ENCODE measurements around the gene AHCYL2.
"Not testable (repeated sequence)": the region's sequence is repeated elsewhere in the genome, so short reads cannot be mapped to it uniquely, and the experiment has no call there.

Gene AHCYL2

GRCh38 chr7:129245533-129245932, 20.7 kb downstream of the AHCYL2 start:
- no peak for DNase-seq

GRCh38 chr7:129247087-129247486, 22.3 kb downstream of the AHCYL2 start:
- DNase-seq: no peak

DNA sequence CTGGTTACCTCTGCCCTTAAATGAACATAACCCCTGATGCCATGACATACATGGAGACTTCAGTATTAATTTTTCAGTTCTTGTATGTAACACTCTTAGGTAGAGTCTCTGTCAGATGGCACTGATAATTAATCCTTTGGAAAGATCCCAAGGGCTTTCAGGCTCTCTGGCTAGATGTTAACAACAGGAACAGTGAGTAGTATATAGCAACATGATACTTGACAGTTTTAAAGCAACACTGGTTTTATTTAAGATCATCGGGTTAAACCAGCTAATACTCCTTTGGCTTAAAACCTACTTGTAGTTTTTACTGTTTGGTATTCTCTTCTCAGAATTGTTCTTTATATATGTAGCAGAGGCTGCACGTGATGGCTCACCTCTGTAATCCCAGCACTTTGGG, 27.3 kb downstream of the AHCYL2 start:
- no peak for DNase-seq

DNA sequence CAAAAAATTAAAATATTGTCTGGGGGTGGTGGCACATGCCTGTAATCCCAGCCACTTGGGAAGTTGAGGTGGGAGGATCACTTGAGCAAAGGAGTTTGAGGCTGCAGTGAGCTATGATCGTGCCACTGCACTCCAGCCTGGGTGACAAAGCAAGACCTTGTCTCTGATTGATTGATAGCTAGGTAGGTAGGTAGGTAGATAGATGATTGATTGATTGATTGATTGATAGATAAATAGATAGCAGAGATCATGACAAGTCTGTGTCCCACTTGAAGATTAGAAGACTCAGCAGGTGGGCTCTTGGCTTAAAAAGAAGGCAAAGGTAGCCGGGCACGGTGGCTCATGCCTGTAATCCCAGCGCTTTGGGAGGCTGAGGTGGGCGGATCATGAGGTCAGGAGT, 27.8 kb downstream of the AHCYL2 start:
- not testable (repeated sequence) for DNase-seq

DNA sequence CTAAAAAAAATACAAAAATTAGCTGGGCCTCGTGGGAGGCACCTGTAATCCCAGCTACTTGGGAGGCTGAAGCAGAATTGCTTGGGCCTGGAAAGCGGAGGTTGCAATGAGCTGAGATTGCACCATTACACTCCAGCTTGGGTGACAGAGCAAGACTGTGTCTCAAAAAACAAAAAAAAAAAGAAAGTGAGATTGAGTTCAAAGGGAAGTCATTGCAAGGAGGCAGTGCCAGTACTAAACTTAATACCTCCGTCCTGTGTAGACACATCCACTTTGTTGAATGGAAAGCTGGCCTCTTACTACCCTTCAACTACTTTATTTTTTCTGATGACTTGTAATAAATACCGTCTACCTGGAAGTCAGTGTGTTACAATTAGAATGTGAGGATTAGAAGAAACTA, 31.0 kb downstream of the AHCYL2 start:
- no peak for DNase-seq

- DNase-seq: no peak
Measured at GRCh38 chr7:129256221-129256620, 31.4 kb downstream of the AHCYL2 start.

DNA sequence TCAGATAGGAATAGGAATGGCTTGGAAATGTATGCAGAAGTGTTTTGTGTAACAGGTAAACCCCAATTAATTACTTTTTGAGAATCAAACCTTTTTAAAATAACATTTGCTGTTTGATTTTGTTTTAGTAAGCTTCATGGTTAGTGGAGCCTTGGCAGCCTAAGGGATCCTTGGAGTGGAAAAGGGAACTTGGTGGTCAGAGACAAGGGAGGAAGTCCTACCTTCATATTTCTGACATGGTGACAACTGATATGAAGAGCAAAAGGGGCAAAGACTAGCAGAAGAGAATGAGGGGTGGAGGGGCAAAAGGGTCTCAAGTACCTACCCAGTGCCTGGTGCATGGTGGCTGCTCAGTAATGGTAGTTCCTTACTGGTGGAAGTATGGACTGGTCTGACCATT, 32.3 kb downstream of the AHCYL2 start:
- DNase-seq: no peak

DNA sequence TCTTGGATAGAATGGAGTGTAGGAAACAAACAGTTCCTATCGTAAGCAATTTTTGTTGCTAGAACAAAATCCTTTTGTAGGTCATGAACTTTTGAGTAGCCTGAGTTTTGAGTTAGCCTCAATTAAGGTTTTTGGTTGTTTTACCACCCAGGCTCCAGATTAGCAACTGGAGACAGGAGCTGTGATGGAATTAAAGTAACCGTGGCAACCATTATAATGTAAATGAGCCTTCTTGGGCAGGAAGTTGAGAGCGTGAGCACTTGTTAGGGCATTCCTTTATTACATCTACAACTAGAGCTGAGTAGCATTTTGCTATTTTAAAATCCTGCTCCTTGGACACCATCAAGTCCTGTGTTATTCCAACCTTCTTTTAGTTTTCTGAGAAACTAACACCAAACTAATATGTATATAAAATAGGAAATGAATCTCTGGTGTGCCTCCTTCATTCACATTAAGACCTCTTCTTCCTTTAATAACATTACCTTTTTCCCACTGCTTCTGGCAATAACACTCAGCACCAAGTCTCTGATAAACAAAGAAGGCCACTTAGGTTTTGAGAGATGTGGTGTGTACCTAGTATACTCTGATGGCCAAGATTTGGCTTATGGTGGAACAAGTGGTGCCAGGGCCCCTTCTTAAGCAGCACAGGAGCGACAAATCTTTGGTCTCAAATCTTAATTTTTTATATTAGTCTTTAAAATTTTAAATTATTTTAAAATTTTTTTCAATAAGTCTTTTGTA, 34.0 kb downstream of the AHCYL2 start:
- no peak for DNase-seq

- no peak for DNase-seq
Measured at GRCh38 chr7:129262324-129262723, 37.5 kb downstream of the AHCYL2 start.

- no peak for DNase-seq
Measured at GRCh38 chr7:129263168-129263567, 38.3 kb downstream of the AHCYL2 start.

- no peak for DNase-seq
Measured at GRCh38 chr7:129264534-129264933, 39.7 kb downstream of the AHCYL2 start.

DNA sequence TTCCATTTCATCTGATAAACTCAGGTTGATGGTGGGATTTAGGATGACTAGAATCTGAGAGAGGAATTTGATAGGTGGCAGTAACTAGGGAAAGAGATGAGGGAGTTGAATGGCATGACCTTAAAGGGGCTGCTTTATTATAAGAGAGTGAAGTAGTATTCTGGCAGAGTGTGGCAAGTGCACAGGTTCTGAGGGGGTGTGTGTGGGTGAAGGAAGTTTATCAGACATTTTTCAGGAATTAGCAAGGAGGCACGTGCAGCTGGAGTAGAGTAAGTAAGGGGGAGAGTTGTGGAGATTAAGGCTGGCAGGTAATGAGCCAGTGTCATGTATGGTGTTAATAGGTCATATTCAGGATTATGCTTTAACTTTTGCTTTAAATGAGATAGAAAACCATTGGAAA, 40.5 kb downstream of the AHCYL2 start:
- DNase-seq: no peak

GRCh38 chr7:129266181-129266580, 41.4 kb downstream of the AHCYL2 start:
- DNase-seq: no peak

GRCh38 chr7:129270077-129270476, 45.2 kb downstream of the AHCYL2 start:
- DNase-seq: no peak

- DNase-seq: peak; percentile 59 to 69
Measured at GRCh38 chr7:129271500-129272355, 46.9 kb downstream of the AHCYL2 start.

GRCh38 chr7:129273936-129274335, 49.1 kb downstream of the AHCYL2 start:
- DNase-seq: no peak

DNA sequence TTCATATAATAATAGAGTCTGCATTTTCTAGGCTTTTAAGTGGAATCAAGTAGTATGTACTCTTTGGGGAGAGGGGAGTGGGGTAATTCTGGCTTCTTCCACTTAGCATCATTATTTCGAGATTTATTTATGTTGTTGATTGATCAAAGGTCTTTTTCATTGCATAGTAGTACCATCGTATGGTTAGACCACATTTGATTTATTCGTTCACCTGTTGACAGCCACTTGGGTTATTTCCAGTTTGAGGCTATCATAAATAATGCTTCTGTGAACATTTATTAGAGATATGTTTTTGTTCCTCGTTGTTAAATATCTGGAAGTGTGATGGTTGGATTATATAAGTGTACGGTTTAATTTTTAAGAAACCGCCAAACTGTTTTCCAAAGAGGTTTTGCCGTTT, 52.8 kb downstream of the AHCYL2 start:
- DNase-seq: no peak

DNA sequence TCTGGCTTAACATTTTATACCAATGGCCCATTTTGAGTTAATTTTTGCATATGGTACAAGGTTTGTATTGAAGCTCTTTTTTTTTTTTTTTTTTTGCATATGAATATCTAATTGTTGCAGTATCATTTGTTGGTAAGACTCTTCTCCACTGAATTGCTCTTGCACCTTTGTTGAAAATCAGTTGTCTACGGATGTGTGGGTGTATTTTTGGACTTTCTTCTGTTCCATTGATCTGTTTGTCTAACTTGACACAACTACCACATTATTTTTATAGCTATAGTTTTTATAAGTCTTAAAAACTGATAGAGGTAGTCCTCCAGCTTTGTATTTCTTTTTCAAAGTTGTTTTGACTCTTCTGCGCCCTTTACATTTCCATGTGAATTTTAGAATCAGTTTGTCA, 53.9 kb downstream of the AHCYL2 start:
- no peak for DNase-seq

- DNase-seq: no peak
Measured at GRCh38 chr7:129279757-129280156, 54.9 kb downstream of the AHCYL2 start.

- no peak for DNase-seq
Measured at GRCh38 chr7:129281163-129281562, 56.3 kb downstream of the AHCYL2 start.

DNA sequence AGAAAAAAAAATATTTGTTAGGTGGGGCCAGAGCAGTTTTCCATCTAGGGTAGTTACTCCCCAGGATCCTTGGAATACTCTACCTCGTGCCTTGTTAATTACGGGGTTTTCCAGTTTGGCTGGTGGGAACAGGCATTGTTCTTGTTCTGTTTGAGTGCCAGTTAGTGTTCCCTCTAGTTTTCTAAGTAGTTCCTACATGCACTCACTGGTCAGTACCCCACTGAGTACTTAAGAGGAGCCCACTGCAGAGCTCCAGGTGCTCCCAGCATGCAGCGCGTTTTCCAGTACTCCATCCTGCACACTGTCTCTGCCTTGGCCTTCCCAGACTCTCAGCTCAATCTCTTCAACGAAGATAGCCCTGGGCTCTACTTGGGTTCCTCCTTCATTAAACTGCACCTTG, 58.0 kb downstream of the AHCYL2 start:
- no peak for DNase-seq

DNA sequence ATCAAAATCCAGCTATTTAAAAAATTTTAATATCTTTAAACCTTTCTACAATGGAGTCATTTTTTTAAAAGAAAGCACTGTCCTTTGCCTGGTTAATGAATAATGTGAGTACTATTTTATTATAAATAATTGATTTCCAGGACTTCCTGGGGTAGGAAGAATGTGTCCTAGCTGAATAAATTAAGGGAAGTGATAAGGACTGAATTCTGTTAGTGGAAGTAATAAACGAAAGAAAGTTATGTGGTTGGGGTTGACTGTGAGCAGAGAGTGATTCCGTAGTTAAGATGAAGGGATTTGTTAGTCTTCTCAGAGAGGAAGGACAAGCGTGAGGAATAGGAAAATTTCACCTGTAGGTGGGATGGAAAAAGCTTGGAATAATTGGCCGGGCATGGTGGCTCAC, 59.1 kb downstream of the AHCYL2 start:
- DNase-seq: no peak

DNA sequence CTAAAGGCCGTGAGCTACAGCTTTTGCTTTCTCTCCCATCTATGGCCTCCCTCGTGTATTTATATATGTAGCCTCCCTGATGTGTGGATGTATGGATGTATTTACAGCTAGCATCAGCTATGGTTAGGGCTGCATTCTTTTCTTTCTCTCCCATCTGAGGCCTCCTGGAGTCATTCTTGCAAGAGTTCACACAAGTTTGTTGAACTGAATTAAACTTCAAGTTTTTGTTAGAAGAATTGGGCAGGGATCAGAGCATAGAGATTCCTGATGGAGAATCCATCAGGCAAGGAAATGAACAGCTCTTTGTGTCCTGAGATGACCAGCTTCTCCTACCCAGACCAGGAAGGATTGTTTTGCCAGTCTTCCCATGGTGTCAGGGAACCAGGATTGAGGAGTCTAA, 60.3 kb downstream of the AHCYL2 start:
- no peak for DNase-seq

- no peak for DNase-seq
Measured at GRCh38 chr7:129292861-129293260, 68.0 kb downstream of the AHCYL2 start.
